ENCODE data around the gene LGI1. TPM values are rescaled to one million over a fixed set of nuclear protein-coding genes. Genes with fewer than 3 reads are reported as not detected.

Gene LGI1
- total and polyA plus RNA-seq, 2 of the 8 experiments (the other 6 are each of a cell fraction or from before 2014, with no cell fraction given), result 0.15 TPM; not detected in 1

- Histone ChIP-seq H2AFZ (ENCODE audit: low read length) (no peak overlapping the region), H3K9me3 (ENCODE audit: insufficient read depth in 2 of 2, low read depth in 1 of 2, low read length in 1 of 2) (no peaks in the 10 kb centered on the region), H3K23ac (ENCODE audit: insufficient read length) (no peak overlapping the region), H2BK12ac (ENCODE audit: low read depth, low read length) (no peak overlapping the region), H3K79me2 (ENCODE audit: control insufficient read depth in 1 of 2, insufficient read depth in 2 of 2, low read length in 2 of 2) (no peaks in the 10 kb centered on the region), H3K4ac (replicated peaks; ENCODE audit: insufficient read length, low read depth, low read length) (no peak overlapping the region), H4K91ac (replicated peaks; ENCODE audit: insufficient read length, low read length) (no peak overlapping the region), H3K27ac (ENCODE audit: low read depth, low read length) (no peak overlapping the region), H4K5ac (ENCODE audit: insufficient read length, low read depth, low read length) (no peak overlapping the region), H2BK15ac (ENCODE audit: low read length) (no peak overlapping the region), H2BK5ac (ENCODE audit: low read depth, low read length) (no peak overlapping the region), H4K20me1 (replicated peaks in 1 of 2; ENCODE audit: control insufficient read depth in 1 of 2, insufficient read depth in 2 of 2, low read length in 2 of 2) (no peaks in the 10 kb centered on the region), H3K4me3 (ENCODE audit: extremely low read depth in 1 of 4, insufficient read depth in 2 of 4, low read depth in 3 of 4, low read length in 4 of 4) (no peak overlapping the region), H2AK5ac (ENCODE audit: low read depth, low read length) (no peak overlapping the region), H4K8ac (ENCODE audit: extremely low read depth, insufficient read depth, low read length) (no peak overlapping the region), H3K4me1 (replicated peaks in 1 of 4; ENCODE audit: control insufficient read depth in 3 of 4, insufficient read depth in 4 of 4, low read length in 3 of 4) (peaks cover 0 to 10% (median 2%) of the 10 kb centered on the region in 4 experiments; a peak in 3 of 7 replicates), H3K23me2 (ENCODE audit: low read depth, low read length) (no peaks in the 10 kb centered on the region), H3K9ac (replicated peaks in 1 of 4; ENCODE audit: extremely low read depth in 1 of 4, low read depth in 3 of 4, low read length in 3 of 4) (no peak overlapping the region), H3K56ac (replicated peaks; ENCODE audit: insufficient read length, low read depth, low read length) (no peak overlapping the region), H2BK120ac (replicated peaks; ENCODE audit: low read depth, low read length) (no peak overlapping the region), H3K79me1 (ENCODE audit: low read depth, low read length) (no peaks in the 10 kb centered on the region), H3K27me3 (replicated peaks in 1 of 4; ENCODE audit: control insufficient read depth in 3 of 4, extremely low read depth in 1 of 4, insufficient read depth in 3 of 4, low read length in 3 of 4) (peaks cover 0 to 1% (median 0%) of the 10 kb centered on the region in 4 experiments; a peak in 1 of 7 replicates), H3K14ac (ENCODE audit: insufficient read length) (no peak overlapping the region), H3K4me2 (ENCODE audit: insufficient read depth in 1 of 2, low read depth in 2 of 2, low read length in 2 of 2) (no peak overlapping the region), H3K18ac (ENCODE audit: extremely low read depth, low read length) (no peak overlapping the region), H2BK20ac (ENCODE audit: low read length) (no peak overlapping the region), H3K36me3 (ENCODE audit: control insufficient read depth in 2 of 4, insufficient read depth in 4 of 4, low read length in 3 of 4) (no peaks in the 10 kb centered on the region)
- TF ChIP-seq KDM4A (IDR thresholded peaks at IDR 0.05; ENCODE audit: low read depth, low read length, severe bottlenecking) (no peak), EP300 (IDR thresholded peaks at IDR 0.05; ENCODE audit: borderline replicate concordance in 1 of 2, low read depth in 2 of 2, low read length in 2 of 2) (no peak), ZNF274 (IDR thresholded peaks at IDR 0.05; ENCODE audit: borderline replicate concordance, extremely low read depth, low read length) (no peak)
- 94% methylated on average over 2 of the region's 2 CpGs; no CpG with 5 or more reads in 1 of the 2 experiments for WGBS, 2 experiments (ENCODE audit: extremely low coverage in 1 of 2, insufficient coverage in 1 of 2, insufficient read length in 1 of 2, insufficient replicate concordance in 2 of 2, low coverage in 1 of 2, low lambda C conversion rate in 2 of 2, missing lambda C conversion rate in 1 of 2)
- POLR2A ChIA-PET (ENCODE audit: partially characterized antibody), result no interaction called here
- DNase-seq (ENCODE audit: low read depth in 1 of 2, low spot score in 2 of 2), result no peak
- CTCF ChIA-PET (ENCODE audit: partially characterized antibody), result interaction anchor here (0.7 to 2.4 kb wide), 3 partner anchors 22 to 92 kb away, joined by 3 to 8 read pairs (median 3); no protein-coding TSS in a partner anchor
- FAIRE-seq, result no peak
Measured at GRCh38 chr10:93723153-93723552, 34.6 kb upstream of the LGI1 start.
